Psoas muscle (tissue), 8 donors: ENCODE results near the gene FTO. TPM values are rescaled to one million over a fixed set of nuclear protein-coding genes. Genes with fewer than 3 reads are reported as not detected.

ENCODE experiments used
- ATAC-seq, 4 donors: fragments of 200-7000 bp; cut with Tn5 transposase; one replicate each; pipeline ENCODE4 v1.9.1; 2020; ENCODE audit warnings: moderate library complexity in 3 of 4, mild to moderate bottlenecking in 2 of 4
- DNase-seq, 2 donors: peaks; one replicate each; pipeline ENCODE4 v3.0.0-alpha.2; 2020
- H3K27ac ChIP-seq: fragments of 200-600 bp; one replicate; pipeline ENCODE4 v1.8.0; 2022
- H3K27me3 ChIP-seq, 3 donors: fragments of 200-600 bp in 1 of 3; one replicate each; pipeline versions ENCODE4 v1.6.1 to v1.8.0; 2013 to 2022; ENCODE audit warnings: low read length in 2 of 3, mild to moderate bottlenecking in 2 of 3, moderate library complexity in 1 of 3; ENCODE audit not compliant: insufficient read depth in 3 of 3
- H3K36me3 ChIP-seq, 2 donors: fragments of 200-600 bp in 1 of 2; one replicate each; pipeline versions ENCODE4 v1.6.1 to v1.8.0; 2013 to 2022; ENCODE audit warnings: low read depth in 1 of 2, mild to moderate bottlenecking in 1 of 2, moderate library complexity in 1 of 2; ENCODE audit not compliant: insufficient read depth in 1 of 2
- H3K4me1 ChIP-seq: fragments of 200-600 bp; one replicate; pipeline ENCODE4 v1.8.0; 2022
- H3K4me3 ChIP-seq: fragments of 200-600 bp; one replicate; pipeline ENCODE4 v1.8.0; 2022; ENCODE audit warnings: mild to moderate bottlenecking
- H3K9me3 ChIP-seq: fragments of 200-600 bp; one replicate; pipeline ENCODE4 v1.8.0; 2022
- WGBS, 3 donors: extraction: QIAGEN DNeasy Blood & Tissue Kit; methylation state at CpG; one replicate each; pipeline versions ENCODE4 v1.1.6 to v1.1.7; 2013; 5-methylcytosine and 5-hydroxymethylcytosine counted together
- intact Hi-C, 2 donors: fragments of 100-400 bp; cut with DNase I; formaldehyde crosslinking; loops; one replicate each; pipeline versions ENCODE4 v1.11.0 to v1.14.2; 2022
- polyA plus RNA-seq, 3 donors: library from polyadenylated mRNA; stranded (reverse); fragments of 200-250 nt; gene quantifications; one replicate each; pipeline ENCODE4 v1.2.3, GENCODE V29; 2013
- total RNA-seq, 4 donors: library from RNA; stranded (reverse); fragmentation: NEBNext Ultra II Directional in 2 of 4; extraction: Animal tissue kit (Norgen Biotek cat#: 25700) in 2 of 4; gene quantifications; one replicate each; pipeline versions ENCODE4 v1.2.1 to v1.2.4, GENCODE V29; 2021 to 2023
- TF ChIP-seq, protein P1 (sequence below): fragments of 200-600 bp; IDR thresholded peaks from one replicate; pipeline ENCODE4 v1.8.0; 2022; ENCODE audit warnings: antibody characterized with exemption
- donor health status: healthy with polysubstance abuse.
- donor health status: DM: no; HTN: no; CAD: no; lungs with moderate emphysema.
- donor health status: Bipolar disorder and iron deficiency.
- donor health status: healthy.
- donor health status: DM: yes; HTN: yes; CAD: no.
- donor health status: DM: no; HTN: no; CAD: no.
- donor health status: DM: no; HTN: no; CAD: no.
- donor health status: DM: yes; HTN: yes; CAD: no.

The FTO gene
- total and polyA plus RNA-seq, 7 donors = 14.2 to 67.6 (median 47.4) TPM

DNA sequence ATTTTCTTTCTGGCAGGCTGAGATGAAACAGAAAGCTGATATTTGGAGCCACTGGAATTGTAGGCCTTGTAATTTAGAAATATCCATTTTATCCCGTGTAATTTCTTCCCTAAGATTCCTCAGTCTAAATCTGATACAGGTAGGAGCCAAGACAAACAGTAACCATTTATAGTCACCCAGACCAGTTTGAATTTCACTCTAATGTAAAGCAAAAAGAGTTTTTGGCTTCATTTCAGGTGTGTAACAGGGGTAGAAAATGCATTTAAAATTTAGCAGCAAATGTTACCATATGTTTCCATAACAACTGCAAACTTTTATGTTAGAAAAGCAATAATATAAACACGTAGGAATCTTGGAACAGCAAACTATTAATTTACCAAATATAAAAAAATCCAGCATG is 249.4 kb downstream of the FTO start:
- WGBS, 3 donors = 63 to 65% (median 65%) methylated on average over 2 of the region's 2 CpGs
- Histone ChIP-seq H3K36me3 (no peaks in the 10 kb centered on the region), H3K27ac (no peak overlapping the region), H3K27me3 (no peaks in the 10 kb centered on the region), H3K4me1 (peaks cover 17% of the 10 kb centered on the region), H3K9me3 (no peaks in the 10 kb centered on the region), H3K4me3 (no peak overlapping the region)
- intact Hi-C loops = loop anchor here in 1 of 2 donors (10.0 kb wide), 1 partner anchor 1421 kb away; no protein-coding TSS in a partner anchor
- DNase-seq = no peak
- ATAC-seq = no peak
- TF ChIP-seq, protein P1, sequence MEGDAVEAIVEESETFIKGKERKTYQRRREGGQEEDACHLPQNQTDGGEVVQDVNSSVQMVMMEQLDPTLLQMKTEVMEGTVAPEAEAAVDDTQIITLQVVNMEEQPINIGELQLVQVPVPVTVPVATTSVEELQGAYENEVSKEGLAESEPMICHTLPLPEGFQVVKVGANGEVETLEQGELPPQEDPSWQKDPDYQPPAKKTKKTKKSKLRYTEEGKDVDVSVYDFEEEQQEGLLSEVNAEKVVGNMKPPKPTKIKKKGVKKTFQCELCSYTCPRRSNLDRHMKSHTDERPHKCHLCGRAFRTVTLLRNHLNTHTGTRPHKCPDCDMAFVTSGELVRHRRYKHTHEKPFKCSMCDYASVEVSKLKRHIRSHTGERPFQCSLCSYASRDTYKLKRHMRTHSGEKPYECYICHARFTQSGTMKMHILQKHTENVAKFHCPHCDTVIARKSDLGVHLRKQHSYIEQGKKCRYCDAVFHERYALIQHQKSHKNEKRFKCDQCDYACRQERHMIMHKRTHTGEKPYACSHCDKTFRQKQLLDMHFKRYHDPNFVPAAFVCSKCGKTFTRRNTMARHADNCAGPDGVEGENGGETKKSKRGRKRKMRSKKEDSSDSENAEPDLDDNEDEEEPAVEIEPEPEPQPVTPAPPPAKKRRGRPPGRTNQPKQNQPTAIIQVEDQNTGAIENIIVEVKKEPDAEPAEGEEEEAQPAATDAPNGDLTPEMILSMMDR = no peak

DNA sequence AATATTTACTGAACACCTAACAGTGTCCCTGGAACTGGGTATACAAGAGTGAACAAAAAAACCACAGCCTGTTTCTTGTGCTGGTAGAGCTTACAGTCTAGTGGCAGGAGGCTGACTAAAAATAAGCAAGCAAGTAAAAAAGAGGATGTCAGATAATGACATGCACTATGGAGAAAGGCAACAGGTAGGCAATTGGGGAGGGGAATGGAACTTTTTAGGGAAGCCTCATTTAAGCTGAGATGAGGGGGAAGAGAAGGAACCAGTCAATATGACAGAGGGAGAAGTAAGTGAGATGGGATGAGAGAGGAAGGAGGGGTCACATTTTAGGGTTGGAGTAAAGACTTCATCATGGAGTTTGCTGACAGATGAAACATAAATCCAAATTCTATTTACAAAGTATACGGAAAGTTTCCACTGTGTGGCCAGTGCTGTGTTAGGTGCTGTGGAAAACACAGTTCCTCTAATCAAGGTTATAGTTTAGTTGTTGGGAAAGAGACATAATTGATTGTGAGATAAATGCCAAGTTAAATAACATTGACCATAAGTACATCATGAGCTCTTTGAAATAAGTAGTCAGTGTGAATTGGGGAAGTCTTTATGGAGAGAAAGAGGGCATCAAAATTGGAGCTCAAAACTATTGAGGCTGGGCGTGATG is 251.4 kb downstream of the FTO start:
- 73 to 89% (median 77%) methylated on average over 2 of the region's 2 CpGs for WGBS, 3 donors
- Histone ChIP-seq H3K36me3 (no peaks in the 10 kb centered on the region), H3K27me3 (no peaks in the 10 kb centered on the region), H3K4me3 (no peak overlapping the region), H3K27ac (no peak overlapping the region), H3K9me3 (no peaks in the 10 kb centered on the region), H3K4me1 (peaks cover 36% of the 10 kb centered on the region)
- intact Hi-C loops = loop anchor here in 1 of 2 donors (10.0 kb wide), 1 partner anchor 1419 kb away; no protein-coding TSS in a partner anchor
- TF ChIP-seq, protein P1 = no peak
- no peak for ATAC-seq
- no peak for DNase-seq

DNA sequence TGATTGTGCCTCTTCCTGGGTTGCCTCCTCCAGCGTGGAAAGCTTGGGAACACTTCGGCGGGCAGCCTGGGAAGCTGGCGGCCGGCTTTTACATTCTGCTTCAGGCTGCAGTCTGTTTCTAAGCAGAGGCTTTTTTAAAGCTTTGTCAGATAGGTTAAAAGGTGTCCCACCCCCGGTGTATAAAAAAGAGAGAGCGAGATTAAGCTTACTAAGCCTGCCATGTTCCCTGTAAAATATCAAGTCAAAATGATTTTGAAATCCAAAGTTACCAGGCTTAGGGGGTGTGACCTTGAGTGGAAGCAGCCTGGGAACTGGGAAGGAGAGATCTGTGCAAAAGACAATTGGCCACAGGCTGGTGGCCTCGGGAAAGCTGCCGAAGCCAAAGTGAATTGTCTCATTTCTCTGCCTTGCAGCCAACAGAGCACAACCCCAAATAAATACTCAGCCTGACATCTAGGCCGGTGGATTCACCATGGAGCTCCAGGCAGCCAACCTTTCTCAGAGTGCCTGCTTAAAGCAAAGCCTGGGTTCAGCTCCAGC is 254.5 kb downstream of the FTO start:
- intact Hi-C loops = loop anchor here in 1 of 2 donors (10.0 kb wide), 1 partner anchor 1416 kb away; no protein-coding TSS in a partner anchor
- ATAC-seq = peak; percentile 41 to 69 (median 44)
- no peaks in the 10 kb centered on the region for H3K9me3 ChIP-seq
- WGBS, 3 donors = 38 to 61% (median 49%) methylated on average over 10 of the region's 10 CpGs
- DNase-seq = no peak
- peaks cover 38% of the 10 kb centered on the region for H3K4me1 ChIP-seq
- H3K36me3 ChIP-seq = no peaks in the 10 kb centered on the region
- peak overlapping the region; percentile 33 for H3K27ac ChIP-seq
- TF ChIP-seq, protein P1 = no peak
- H3K4me3 ChIP-seq = no peak overlapping the region
- no peaks in the 10 kb centered on the region for H3K27me3 ChIP-seq

DNA sequence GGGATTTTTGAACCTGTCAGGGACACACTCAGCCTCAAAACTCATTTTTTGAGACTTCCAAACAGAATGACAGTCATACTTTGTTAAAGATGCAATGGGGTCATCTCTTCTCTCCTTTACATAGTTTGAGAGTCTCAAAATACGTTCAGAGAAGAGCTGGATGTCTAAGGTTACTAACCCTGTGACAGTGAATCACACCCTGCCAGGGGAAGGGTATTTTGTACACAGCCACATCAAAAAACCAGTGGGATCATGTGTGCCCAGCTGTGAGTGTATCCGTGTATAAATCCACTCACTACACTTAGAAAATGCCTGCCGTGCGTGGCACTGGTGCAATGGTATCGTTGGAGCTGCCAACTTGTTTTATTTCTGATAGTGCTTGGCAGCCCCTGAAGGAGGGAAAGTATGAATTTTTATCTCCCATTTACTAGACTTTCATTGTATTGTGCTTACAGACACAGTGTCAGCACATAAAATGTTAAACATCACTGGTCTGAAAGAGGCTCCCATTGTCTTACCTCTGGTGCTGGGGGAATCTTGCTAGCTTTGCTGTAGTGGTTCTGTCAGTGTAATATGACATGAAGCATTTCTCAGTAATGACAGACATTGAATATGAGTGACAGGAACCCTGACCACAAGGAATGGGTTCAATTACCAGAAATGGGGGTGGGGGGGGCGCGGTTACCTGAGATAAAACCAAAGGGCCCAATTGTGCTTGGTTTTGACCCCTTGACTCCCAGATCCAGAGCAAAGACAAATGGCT is 256.3 kb downstream of the FTO start:
- peak; percentile 61 to 72 (median 64) for ATAC-seq
- intact Hi-C loops = no loop called here
- 38 to 75% (median 46%) methylated on average over 7 of the region's 7 CpGs for WGBS, 3 donors

More for the DNA sequence above, 256.3 kb downstream of the FTO start:
- no peaks in the 10 kb centered on the region for H3K36me3 ChIP-seq
- DNase-seq = no peak
- TF ChIP-seq, protein P1 = no peak
- no peaks in the 10 kb centered on the region for H3K27me3 ChIP-seq
- H3K9me3 ChIP-seq = no peaks in the 10 kb centered on the region
- H3K4me1 ChIP-seq = peaks cover 38% of the 10 kb centered on the region
- peak overlapping the region; percentile 20 for H3K4me3 ChIP-seq
- H3K27ac ChIP-seq = peak overlapping the region; percentile 63
